ENCODE data around the gene MBTPS2.

MBTPS2 gene

GRCh38 chrX:21934414-21934813 is 95.0 kb downstream of the MBTPS2 start:
- DNase-seq (ENCODE audit: low read depth, low spot score) = no peak
